GM12878 (cell line): ENCODE results near the gene SMG6. TPM values are rescaled to one million over a fixed set of nuclear protein-coding genes. Genes with fewer than 3 reads are reported as not detected.
A peak's percentile ranks its signal among the peaks of the same experiment; 100 is the strongest.

Source experiments
- BMI1 ChIP-seq: fragments of 450-650 bp; IDR thresholded peaks from 2 replicates; pipeline ENCODE4 v1.6.1; 2016; ENCODE audit warnings: mild to moderate bottlenecking, moderate library complexity, borderline replicate concordance
- CEBPB ChIP-seq, 2 experiments: fragments of 150-350 bp in 1 of 2; IDR thresholded peaks; 2 replicates each; pipeline ENCODE4 v1.6.1; 2012 to 2014; ENCODE audit warnings: low read depth in 2 of 2, low read length in 2 of 2, borderline replicate concordance in 1 of 2, inconsistent platforms in 1 of 2
- CTCF ChIP-seq, 3 experiments: IDR thresholded peaks in 2 of 3; conservative IDR thresholded peaks in 1 of 3; 2 replicates each; pipeline ENCODE4 v1.5.1; 2011; ENCODE audit warnings: low read depth in 3 of 3, low read length in 3 of 3, mild to moderate bottlenecking in 3 of 3, control low read depth in 2 of 3, moderate library complexity in 2 of 3, inconsistent platforms in 1 of 3, mixed read lengths in 1 of 3; ENCODE audit not compliant: control insufficient read depth in 2 of 3, insufficient read depth in 1 of 3; ENCODE audit errors: extremely low read depth in 1 of 3
- EGR1 ChIP-seq, 2 experiments: IDR thresholded peaks; 1 replicate in 1 of 2; 2 replicates in 1 of 2; pipeline ENCODE4 v1.6.1; 2011 to 2012; ENCODE audit warnings: low read depth in 2 of 2, low read length in 2 of 2, borderline replicate concordance in 1 of 2, mild to moderate bottlenecking in 1 of 2, moderate library complexity in 1 of 2
- ESRRA ChIP-seq: IDR thresholded peaks from 2 replicates; pipeline ENCODE4 v1.6.1; 2012; ENCODE audit warnings: mild to moderate bottlenecking, low read length, improper control_type of control experiment
- MTA2 ChIP-seq: fragments of 450-650 bp; IDR thresholded peaks from 2 replicates; pipeline ENCODE4 v1.6.1; 2016; ENCODE audit warnings: low read depth, mild to moderate bottlenecking, moderate library complexity
- RUNX3 ChIP-seq: IDR thresholded peaks from 2 replicates; pipeline ENCODE4 v1.6.1; 2012; ENCODE audit warnings: low read length, inconsistent platforms
- SMC3 ChIP-seq: IDR thresholded peaks from 2 replicates; pipeline ENCODE4 v1.6.1; 2011; ENCODE audit warnings: low read length, improper control_type of control experiment, borderline replicate concordance
- polyA plus RNA-seq, 11 experiments: library from polyadenylated mRNA; depleted of rRNA in 4 of 11; unstranded in 6 of 11; stranded (reverse) in 5 of 11; fragments of >200 nt; fragmentation: Nextera tagmentation in 4 of 11; fragmentation: Illumina TruSeq in 1 of 11; extraction: Ambion mirVana in 4 of 11; extraction: Trizol in 1 of 11; gene quantifications; 1 replicate in 1 of 11; 2 replicates in 10 of 11; pipeline versions ENCODE4 v1.2.1 to v1.2.3, GENCODE V29; 2011 to 2016; ENCODE audit warnings: inconsistent platforms in 2 of 11, missing spikeins in 2 of 11, low read depth in 1 of 11
- total RNA-seq, 4 experiments: library from RNA; depleted of rRNA in 3 of 4; stranded (reverse); fragments of >200 nt in 3 of 4; fragmentation: Illumina TruSeq in 1 of 4; extraction: Trizol in 1 of 4; gene quantifications; 2 replicates each; pipeline versions ENCODE4 v1.2.1 to v1.2.3, GENCODE V29; 2013 to 2021

The SMG6 gene
- total and polyA plus RNA-seq, 10 of the 15 experiments (the other 5 are each of a cell fraction or from before 2014, with no cell fraction given): 0.58 to 28.7 (median 15.7) TPM

DNA sequence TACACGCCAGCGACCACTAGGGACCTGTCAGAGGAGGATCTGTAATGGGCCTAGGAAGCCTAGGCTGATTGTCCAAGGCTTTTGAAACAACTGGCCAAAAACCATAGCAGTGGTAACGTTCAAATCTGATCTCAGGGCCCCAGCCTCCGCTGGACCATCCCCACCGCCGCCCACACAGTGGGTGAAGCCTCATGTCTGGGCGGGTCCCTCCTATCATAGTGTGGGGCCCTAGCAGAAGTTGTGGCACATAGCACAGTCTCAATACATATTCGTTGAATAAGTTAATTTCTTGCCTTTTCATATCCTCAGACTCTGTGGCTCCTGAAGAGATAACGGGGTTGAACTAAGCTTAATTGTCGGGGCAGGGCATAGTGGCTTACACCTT lies 272.8 kb downstream of the SMG6 start (continued):
- peak; percentile 67 to 76 (median 72); a peak in 5 of 6 replicates for TF ChIP-seq CTCF (IDR thresholded peaks at IDR 0.05 in 2 of 3, conservative IDR thresholded peaks at IDR 0.05 in 1 of 3; ENCODE audit: control insufficient read depth in 2 of 3, extremely low read depth in 1 of 3, insufficient read depth in 1 of 3, low read depth in 3 of 3, low read length in 3 of 3)
- TF ChIP-seq SMC3: peak; percentile 21; the same call in 1 of the 2 replicates
- no peak for TF ChIP-seq CEBPB (IDR thresholded peaks at IDR 0.05; ENCODE audit: borderline replicate concordance in 1 of 2, low read depth in 2 of 2, low read length in 2 of 2)
- TF ChIP-seq MTA2: no peak
- TF ChIP-seq BMI1: no peak
- TF ChIP-seq ESRRA: no peak
- peak; percentile 16; the same call in 1 of the 2 replicates for TF ChIP-seq RUNX3
- peak in 1 of 2 experiments; percentile 59; a peak in 2 of 3 replicates for TF ChIP-seq EGR1 (IDR thresholded peaks at IDR 0.05; ENCODE audit: borderline replicate concordance in 1 of 2, low read depth in 2 of 2, low read length in 2 of 2)
